HCT116 (cell line): ENCODE measurements around the gene HAGH. TPM values are rescaled to one million over a fixed set of nuclear protein-coding genes. Genes with fewer than 3 reads are reported as not detected.

ENCODE experiments used
- ATAC-seq: fragments of 200-7000 bp; cut with Tn5 transposase; 2 replicates; pipeline ENCODE4 v1.9.1; 2020; ENCODE audit warnings: mild to moderate bottlenecking, moderate library complexity
- BruUV-seq: library from RNA; stranded (reverse); fragments of 400-500 nt; replicated peaks from 2 replicates; lab custom pipeline; 2021; lab: Mats Ljungman, UMichigan
- CTCF ChIA-PET: fragments of 300-600 bp; sonication (Branson Sonifier 250); formaldehyde crosslinking; loops from one replicate; lab custom pipeline; 2021; ENCODE audit warnings: antibody characterized with exemption; lab: Charles Lee
- POLR2A ChIA-PET: fragments of 300-600, 350-600 bp; sonication (Branson Sonifier 250); formaldehyde crosslinking; loops from one replicate; lab custom pipeline; 2021; ENCODE audit warnings: antibody characterized with exemption; lab: Charles Lee
- RAD21 ChIA-PET, 2 experiments: fragments of 300-600 bp; sonication (Branson Sonifier 250); formaldehyde crosslinking; loops; one replicate each; lab custom pipeline; 2023; ENCODE audit warnings: low total read pairs in 2 of 2; ENCODE audit not compliant: uncharacterized antibody in 2 of 2, unreplicated experiment in 2 of 2, low non-redundant PET in 1 of 2; lab: Charles Lee
- DNase-seq: peaks from one replicate; pipeline ENCODE4 v3.0.0-alpha.2; 2010; ENCODE audit warnings: low read depth, low spot score
- H2AFZ ChIP-seq: fragments of 200-600 bp; shearing (Covaris generic), sonication (generic); 2 replicates; pipeline ENCODE4 v1.6.1; 2017; ENCODE audit warnings: low read depth, mixed run types, mixed read lengths, antibody characterized with exemption, low read length; ENCODE audit not compliant: poor library complexity, severe bottlenecking
- H3K27ac ChIP-seq: 2 replicates; pipeline ENCODE4 v1.5.1; 2012; ENCODE audit warnings: low read depth, low read length
- H3K27me3 ChIP-seq: fragments of 200-600 bp; sonication (generic); 2 replicates; pipeline ENCODE4 v1.6.1; 2016; ENCODE audit warnings: mixed run types, low read length, mixed read lengths; ENCODE audit not compliant: insufficient read depth
- H3K36me3 ChIP-seq, 2 experiments: fragments of 200-500 bp in 1 of 2; fragments of 200-600 bp in 1 of 2; sonication (Bioruptor generic) in 1 of 2; sonication (generic) in 1 of 2; 2 replicates each; pipeline versions ENCODE4 v1.5.1 to v1.6.1; 2014 to 2016; ENCODE audit warnings: low read length in 2 of 2, inconsistent platforms in 1 of 2, mixed read lengths in 1 of 2, mixed run types in 1 of 2; ENCODE audit not compliant: insufficient read depth in 2 of 2, control insufficient read depth in 1 of 2
- H3K4me1 ChIP-seq, 2 experiments: fragments of 200-600 bp in 1 of 2; sonication (generic) in 1 of 2; 2 replicates each; pipeline versions ENCODE4 v1.5.1 to v1.6.1; 2012 to 2017; ENCODE audit warnings: low read length in 2 of 2, inconsistent platforms in 1 of 2, mild to moderate bottlenecking in 1 of 2, mixed read lengths in 1 of 2, mixed run types in 1 of 2, moderate library complexity in 1 of 2; ENCODE audit not compliant: insufficient read depth in 2 of 2, control insufficient read depth in 1 of 2
- H3K4me2 ChIP-seq: fragments of 200-600 bp; sonication (generic); 2 replicates; pipeline ENCODE4 v1.6.1; 2017; ENCODE audit warnings: mixed run types, low read length, mixed read lengths
- H3K4me3 ChIP-seq, 2 experiments: fragments of 200-600 bp in 1 of 2; sonication (generic) in 1 of 2; replicated peaks in 1 of 2; 2 replicates each; pipeline ENCODE4 v1.5.1; 2011 to 2016; ENCODE audit warnings: low read length in 2 of 2, control low read depth in 1 of 2, low read depth in 1 of 2, mild to moderate bottlenecking in 1 of 2, mixed read lengths in 1 of 2, mixed run types in 1 of 2
- H3K79me2 ChIP-seq: fragments of 200-600 bp; sonication (generic); 2 replicates; pipeline ENCODE4 v1.6.1; 2017; ENCODE audit warnings: mild to moderate bottlenecking, mixed run types, low read length, moderate library complexity, mixed read lengths; ENCODE audit not compliant: insufficient read depth
- H3K9ac ChIP-seq: fragments of 200-600 bp; sonication (generic); 2 replicates; pipeline ENCODE4 v1.6.1; 2016; ENCODE audit warnings: low read length, mixed read lengths
- H3K9me2 ChIP-seq: fragments of 200-600 bp; sonication (generic), shearing (Covaris generic); 2 replicates; pipeline ENCODE4 v1.6.1; 2017; ENCODE audit warnings: mixed run types, mild to moderate bottlenecking, moderate library complexity; ENCODE audit not compliant: insufficient read depth
- H3K9me3 ChIP-seq, 2 experiments: fragments of 200-500 bp in 1 of 2; fragments of 200-600 bp in 1 of 2; sonication (Bioruptor generic) in 1 of 2; sonication (generic) in 1 of 2; 2 replicates each; pipeline ENCODE4 v1.6.1; 2014 to 2017; ENCODE audit warnings: low read length in 2 of 2, mixed read lengths in 2 of 2, inconsistent platforms in 1 of 2, low read depth in 1 of 2, mild to moderate bottlenecking in 1 of 2, mixed run types in 1 of 2, moderate library complexity in 1 of 2; ENCODE audit not compliant: control insufficient read depth in 1 of 2, insufficient read depth in 1 of 2
- H4K20me1 ChIP-seq: fragments of 200-600 bp; sonication (generic), shearing (Covaris generic); 2 replicates; pipeline ENCODE4 v1.6.1; 2017; ENCODE audit warnings: mixed run types, mild to moderate bottlenecking, moderate library complexity; ENCODE audit not compliant: insufficient read depth
- EZH2 ChIP-seq: fragments of 200-600 bp; sonication (generic); IDR thresholded peaks from 2 replicates; pipeline ENCODE4 v1.6.1; 2017; ENCODE audit warnings: antibody characterized with exemption, mixed run types
- EZH2phosphoT487 ChIP-seq: fragments of 200-600 bp; IDR thresholded peaks from 2 replicates; pipeline ENCODE4 v1.6.1; 2018; ENCODE audit warnings: antibody characterized with exemption, borderline replicate concordance
- JUND ChIP-seq: IDR thresholded peaks from 2 replicates; pipeline ENCODE4 v1.6.1; 2012
- POLR2A ChIP-seq: IDR thresholded peaks from 2 replicates; pipeline ENCODE4 v1.7.0; 2011; ENCODE audit warnings: borderline replicate concordance; ENCODE audit not compliant: insufficient read depth, insufficient read length; ENCODE audit errors: extremely low read depth
- SRF ChIP-seq: IDR thresholded peaks from 2 replicates; pipeline ENCODE4 v1.6.1; 2012; ENCODE audit warnings: low read depth
- intact Hi-C: fragments of 100-400 bp; cut with micrococcal nuclease; formaldehyde crosslinking; loops from 2 replicates; pipeline ENCODE4 v1.10.0; 2022
- total RNA-seq: library from RNA; stranded (reverse); gene quantifications from one replicate; pipeline ENCODE4 v1.2.1, GENCODE V29; 2021; ENCODE audit not compliant: unreplicated experiment
- TF ChIP-seq, protein P1 (sequence below): IDR thresholded peaks from 2 replicates; pipeline ENCODE4 v1.6.1; 2012
- TF ChIP-seq, protein P2 (sequence below): IDR thresholded peaks from 2 replicates; pipeline ENCODE4 v1.6.1; 2011; ENCODE audit warnings: mild to moderate bottlenecking, low read length, moderate library complexity; ENCODE audit not compliant: insufficient replicate concordance; ENCODE audit errors: extremely low read depth
- TF ChIP-seq, protein P3 (sequence below): IDR thresholded peaks from 2 replicates; pipeline ENCODE4 v1.6.1; 2012; ENCODE audit warnings: low read depth

The HAGH gene
- total RNA-seq, 1 experiment from 2014 or later: 39.1 TPM

DNA sequence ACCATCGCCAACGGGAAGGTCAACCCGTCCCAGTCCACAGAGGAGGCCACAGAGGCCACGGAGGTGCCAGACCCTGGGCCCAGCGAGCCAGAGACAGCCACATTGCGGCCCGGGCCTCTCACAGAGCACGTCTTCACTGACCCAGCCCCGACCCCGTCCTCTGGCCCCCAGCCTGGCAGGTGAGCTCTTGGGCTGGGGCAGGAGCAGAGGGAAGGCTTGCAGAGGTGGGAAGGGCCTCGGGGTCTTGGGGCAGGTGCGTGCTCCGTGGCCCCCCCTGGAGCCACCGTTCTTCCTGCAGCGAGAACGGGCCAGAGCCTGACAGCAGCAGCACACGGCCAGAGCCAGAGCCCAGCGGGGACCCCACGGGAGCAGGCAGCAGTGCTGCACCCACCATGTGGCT, 60.4 kb downstream of the HAGH start:
- Histone ChIP-seq H3K9me3 (no peaks in the 10 kb centered on the region), H3K4me1 (peaks cover 16 to 31% of the 10 kb centered on the region in 2 experiments), H3K9ac (no peak overlapping the region), H3K79me2 (peaks cover 14% of the 10 kb centered on the region; the same call in 1 of the 2 replicates), H3K27ac (no peak overlapping the region), H3K9me2 (no peaks in the 10 kb centered on the region), H3K4me2 (no peak overlapping the region), H3K36me3 (peaks cover 5 to 13% of the 10 kb centered on the region in 2 experiments; a peak in 2 of 4 replicates), H3K4me3 (no peak overlapping the region), H3K27me3 (no peaks in the 10 kb centered on the region), H4K20me1 (peaks cover 5% of the 10 kb centered on the region; the same call in 1 of the 2 replicates), H2AFZ (no peak overlapping the region)
- ATAC-seq: no peak
- POLR2A ChIA-PET: no interaction called here
- RAD21 ChIA-PET: no interaction called here
- intact Hi-C loops: no loop called here
- BruUV-seq: no TSS peak
- TF ChIP-seq EZH2phosphoT487 (no peak), EZH2 (no peak), SRF (no peak), JUND (no peak), POLR2A (no peak)
- TF ChIP-seq, protein P1, sequence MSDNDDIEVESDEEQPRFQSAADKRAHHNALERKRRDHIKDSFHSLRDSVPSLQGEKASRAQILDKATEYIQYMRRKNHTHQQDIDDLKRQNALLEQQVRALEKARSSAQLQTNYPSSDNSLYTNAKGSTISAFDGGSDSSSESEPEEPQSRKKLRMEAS: no peak
- TF ChIP-seq, protein P2, sequence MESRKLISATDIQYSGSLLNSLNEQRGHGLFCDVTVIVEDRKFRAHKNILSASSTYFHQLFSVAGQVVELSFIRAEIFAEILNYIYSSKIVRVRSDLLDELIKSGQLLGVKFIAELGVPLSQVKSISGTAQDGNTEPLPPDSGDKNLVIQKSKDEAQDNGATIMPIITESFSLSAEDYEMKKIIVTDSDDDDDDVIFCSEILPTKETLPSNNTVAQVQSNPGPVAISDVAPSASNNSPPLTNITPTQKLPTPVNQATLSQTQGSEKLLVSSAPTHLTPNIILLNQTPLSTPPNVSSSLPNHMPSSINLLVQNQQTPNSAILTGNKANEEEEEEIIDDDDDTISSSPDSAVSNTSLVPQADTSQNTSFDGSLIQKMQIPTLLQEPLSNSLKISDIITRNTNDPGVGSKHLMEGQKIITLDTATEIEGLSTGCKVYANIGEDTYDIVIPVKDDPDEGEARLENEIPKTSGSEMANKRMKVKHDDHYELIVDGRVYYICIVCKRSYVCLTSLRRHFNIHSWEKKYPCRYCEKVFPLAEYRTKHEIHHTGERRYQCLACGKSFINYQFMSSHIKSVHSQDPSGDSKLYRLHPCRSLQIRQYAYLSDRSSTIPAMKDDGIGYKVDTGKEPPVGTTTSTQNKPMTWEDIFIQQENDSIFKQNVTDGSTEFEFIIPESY: no peak
- TF ChIP-seq, protein P3, sequence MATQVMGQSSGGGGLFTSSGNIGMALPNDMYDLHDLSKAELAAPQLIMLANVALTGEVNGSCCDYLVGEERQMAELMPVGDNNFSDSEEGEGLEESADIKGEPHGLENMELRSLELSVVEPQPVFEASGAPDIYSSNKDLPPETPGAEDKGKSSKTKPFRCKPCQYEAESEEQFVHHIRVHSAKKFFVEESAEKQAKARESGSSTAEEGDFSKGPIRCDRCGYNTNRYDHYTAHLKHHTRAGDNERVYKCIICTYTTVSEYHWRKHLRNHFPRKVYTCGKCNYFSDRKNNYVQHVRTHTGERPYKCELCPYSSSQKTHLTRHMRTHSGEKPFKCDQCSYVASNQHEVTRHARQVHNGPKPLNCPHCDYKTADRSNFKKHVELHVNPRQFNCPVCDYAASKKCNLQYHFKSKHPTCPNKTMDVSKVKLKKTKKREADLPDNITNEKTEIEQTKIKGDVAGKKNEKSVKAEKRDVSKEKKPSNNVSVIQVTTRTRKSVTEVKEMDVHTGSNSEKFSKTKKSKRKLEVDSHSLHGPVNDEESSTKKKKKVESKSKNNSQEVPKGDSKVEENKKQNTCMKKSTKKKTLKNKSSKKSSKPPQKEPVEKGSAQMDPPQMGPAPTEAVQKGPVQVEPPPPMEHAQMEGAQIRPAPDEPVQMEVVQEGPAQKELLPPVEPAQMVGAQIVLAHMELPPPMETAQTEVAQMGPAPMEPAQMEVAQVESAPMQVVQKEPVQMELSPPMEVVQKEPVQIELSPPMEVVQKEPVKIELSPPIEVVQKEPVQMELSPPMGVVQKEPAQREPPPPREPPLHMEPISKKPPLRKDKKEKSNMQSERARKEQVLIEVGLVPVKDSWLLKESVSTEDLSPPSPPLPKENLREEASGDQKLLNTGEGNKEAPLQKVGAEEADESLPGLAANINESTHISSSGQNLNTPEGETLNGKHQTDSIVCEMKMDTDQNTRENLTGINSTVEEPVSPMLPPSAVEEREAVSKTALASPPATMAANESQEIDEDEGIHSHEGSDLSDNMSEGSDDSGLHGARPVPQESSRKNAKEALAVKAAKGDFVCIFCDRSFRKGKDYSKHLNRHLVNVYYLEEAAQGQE: no peak
- CTCF ChIA-PET: no interaction called here
- DNase-seq: no peak
